Kidney (tissue), 14 donors: Measurements from ENCODE around the gene WWC1. TPM values are rescaled to one million over a fixed set of nuclear protein-coding genes. Genes with fewer than 3 reads are reported as not detected.
A peak's percentile ranks its signal among the peaks of the same experiment; 100 is the strongest.

Experiments
- DNase-seq, 5 donors: peaks; one replicate each; pipeline ENCODE4 v3.0.0-alpha.2; 2013 to 2020
- FAIRE-seq: peaks from 2 replicates; lab custom pipeline; 2012; peaks lifted over from hg19 to GRCh38; lab: Jason Lieb, UNC
- H3K27ac ChIP-seq, 2 donors: one replicate each; pipeline ENCODE4 v1.7.0; 2013; ENCODE audit warnings: low read depth in 2 of 2, low read length in 2 of 2, inconsistent platforms in 1 of 2
- H3K27me3 ChIP-seq: one replicate; pipeline ENCODE4 v1.7.1; 2013; ENCODE audit warnings: low read length, inconsistent platforms; ENCODE audit not compliant: control insufficient read depth, insufficient read depth
- H3K36me3 ChIP-seq, 3 donors: one replicate each; pipeline versions ENCODE4 v1.7.0 to v1.7.1; 2013; ENCODE audit warnings: low read length in 3 of 3, control low read depth in 1 of 3, inconsistent platforms in 1 of 3; ENCODE audit not compliant: insufficient read depth in 3 of 3, control insufficient read depth in 2 of 3
- H3K4me1 ChIP-seq, 3 donors: one replicate each; pipeline versions ENCODE4 v1.7.0 to v1.7.1; 2013; ENCODE audit warnings: low read length in 3 of 3, inconsistent platforms in 1 of 3, low read depth in 1 of 3; ENCODE audit not compliant: control insufficient read depth in 2 of 3, insufficient read depth in 2 of 3
- H3K4me3 ChIP-seq, 3 donors: one replicate each; pipeline versions ENCODE4 v1.7.0 to v1.8.1; 2013; ENCODE audit warnings: low read length in 3 of 3, control low read depth in 1 of 3, inconsistent platforms in 1 of 3
- H3K9ac ChIP-seq, 3 donors: one replicate each; pipeline versions ENCODE4 v1.7.0 to v1.7.1; 2013; ENCODE audit warnings: low read length in 3 of 3, control low read depth in 1 of 3, inconsistent platforms in 1 of 3
- H3K9me3 ChIP-seq, 3 donors: one replicate each; pipeline versions ENCODE4 v1.7.0 to v1.7.1; 2013; ENCODE audit warnings: low read length in 3 of 3, control low read depth in 1 of 3, inconsistent platforms in 1 of 3; ENCODE audit not compliant: control insufficient read depth in 2 of 3, insufficient read depth in 1 of 3
- CTCF ChIP-seq: IDR thresholded peaks from 3 replicates; pipeline ENCODE4 v1.5.1; 2012; ENCODE audit warnings: mild to moderate bottlenecking, moderate library complexity, borderline replicate concordance; ENCODE audit not compliant: insufficient read depth; ENCODE audit errors: extremely low read depth
- intact Hi-C: fragments of 100-400 bp; cut with DNase I; formaldehyde crosslinking; loops from one replicate; pipeline ENCODE4 v1.11.1; 2022
- polyA plus RNA-seq: library from polyadenylated mRNA; stranded (reverse); fragments of 350-450 nt; fragmentation: Illumina TruSeq; extraction: RNeasy Lipid Tissue Mini Kit (QIAGEN cat#74804); gene quantifications from one replicate; pipeline ENCODE4 v1.2.3, GENCODE V29; 2014; ENCODE audit warnings: low read depth, low replicate concordance; ENCODE audit not compliant: insufficient read depth
- total RNA-seq: library from RNA; stranded (reverse); fragmentation: NEBNext Ultra II Directional; extraction: Animal tissue kit (Norgen Biotek cat#: 25700); gene quantifications from one replicate; pipeline ENCODE4 v1.2.1, GENCODE V29; 2021
- donor health status: control.
- donor health status: control.
- donor health status: control.
- donor health status: control.
- donor health status: control.
- donor health status: DM: yes; HTN: yes; CAD: no.
- donor health status: Normal renal cell carcinoma (clear cell type).

Gene WWC1
- total and polyA plus RNA-seq, 2 donors from 2014 or later = 74.4 to 174 TPM

DNA sequence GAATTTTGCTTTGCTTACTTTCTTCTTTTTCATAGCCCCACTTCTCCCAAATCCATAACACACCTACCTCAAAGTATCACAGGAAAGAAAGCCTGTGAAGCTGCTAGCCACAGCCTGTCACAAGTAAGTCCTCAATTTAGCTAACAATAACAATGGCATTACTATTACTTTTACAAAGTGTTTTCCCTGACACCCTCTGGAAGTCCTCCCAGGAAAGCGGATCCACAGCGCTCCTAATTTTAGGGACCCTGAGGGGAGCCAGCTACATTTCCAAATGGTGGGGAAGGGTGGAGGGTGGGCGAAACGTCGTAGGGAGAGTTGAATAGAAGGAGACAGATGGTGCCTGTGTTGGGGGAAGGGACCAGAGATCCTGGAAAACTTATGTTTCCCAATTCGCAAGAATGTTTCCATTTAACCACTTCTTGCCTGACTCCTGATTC lies 523 bp upstream of the WWC1 start:
- no peak for DNase-seq
- TF ChIP-seq CTCF = no peak
- FAIRE-seq = no peak
- no peaks in the 10 kb centered on the region for H3K9me3 ChIP-seq
- H3K27ac ChIP-seq = peak overlapping the region; percentile 83 to 87
- H3K27me3 ChIP-seq = no peaks in the 10 kb centered on the region
- peak overlapping the region; percentile 18 to 61 (median 39) for H3K4me3 ChIP-seq
- H3K4me1 ChIP-seq = peaks cover 8 to 41% (median 22%) of the 10 kb centered on the region in 3 donors
- H3K36me3 ChIP-seq = no peaks in the 10 kb centered on the region
- intact Hi-C loops = no loop called here
- no peak overlapping the region for H3K9ac ChIP-seq

GRCh38 chr5:168291964-168292785 lies 730 bp downstream of the WWC1 start:
- H3K27ac ChIP-seq = peak overlapping the region; percentile 89 to 94
- no peaks in the 10 kb centered on the region for H3K36me3 ChIP-seq
- H3K4me3 ChIP-seq = peak overlapping the region; percentile 35 to 86 (median 78)
- FAIRE-seq (no peak), DNase-seq (peak; percentile 58 to 81 (median 72))
- TF ChIP-seq CTCF = no peak
- H3K4me1 ChIP-seq = peaks cover 8 to 44% (median 32%) of the 10 kb centered on the region in 3 donors
- H3K27me3 ChIP-seq = no peaks in the 10 kb centered on the region
- H3K9me3 ChIP-seq = no peaks in the 10 kb centered on the region
- intact Hi-C loops = no loop called here
- peak overlapping the region in 2 of 3 donors; percentile 58 to 85 for H3K9ac ChIP-seq

- Histone ChIP-seq H3K36me3 (no peaks in the 10 kb centered on the region), H3K27me3 (no peaks in the 10 kb centered on the region), H3K27ac (peak overlapping the region; percentile 89 to 94), H3K4me3 (peak overlapping the region; percentile 40 to 86 (median 78)), H3K9ac (peak overlapping the region; percentile 27 to 85 (median 58)), H3K4me1 (peaks cover 1 to 35% (median 26%) of the 10 kb centered on the region in 3 donors), H3K9me3 (no peaks in the 10 kb centered on the region)
- no peak for TF ChIP-seq CTCF
- intact Hi-C loops = no loop called here
- FAIRE-seq (no peak), DNase-seq (peak in 1 of 5 donors; percentile 45)
Observed at GRCh38 chr5:168292786-168293696, 1.6 kb downstream of the WWC1 start.
